Activated B cell treated with CpG ODN at 0.5 μM for 24 hours (primary cell): ENCODE measurements around the gene PRKN. TPM values are rescaled to one million over a fixed set of nuclear protein-coding genes. Genes with fewer than 3 reads are reported as not detected.

Experiments
- ATAC-seq: fragments of 200-7000 bp; cut with Tn5 transposase; one replicate; pipeline ENCODE4 v1.10.0; 2021; ENCODE audit warnings: low read depth, mild to moderate bottlenecking, moderate library complexity
- CTCF ChIA-PET: fragments of 350-600 bp; sonication (Branson Sonifier 250); formaldehyde crosslinking; loops from one replicate; lab custom pipeline; 2021; ENCODE audit warnings: antibody characterized with exemption; lab: Charles Lee
- POLR2A ChIA-PET: fragments of 350-600 bp; sonication (Branson Sonifier 250); formaldehyde crosslinking; loops from one replicate; lab custom pipeline; 2021; ENCODE audit warnings: antibody characterized with exemption; lab: Charles Lee
- DNase-seq: peaks from one replicate; pipeline ENCODE4 v3.0.0; 2022
- H3K27ac Mint-ChIP-seq: one replicate; pipeline ENCODE4 v1.8.0; 2020; ENCODE audit warnings: mixed read lengths
- H3K27me3 Mint-ChIP-seq: one replicate; pipeline ENCODE4 v1.8.0; 2021; ENCODE audit warnings: mixed read lengths
- H3K36me3 Mint-ChIP-seq: one replicate; pipeline ENCODE4 v1.8.0; 2021; ENCODE audit warnings: low read depth, mixed read lengths
- H3K4me1 Mint-ChIP-seq: one replicate; pipeline ENCODE4 v1.8.0; 2021; ENCODE audit warnings: mixed read lengths
- H3K4me3 Mint-ChIP-seq: one replicate; pipeline ENCODE4 v1.8.0; 2020; ENCODE audit warnings: mild to moderate bottlenecking, mixed read lengths
- H3K9me3 Mint-ChIP-seq: one replicate; pipeline ENCODE4 v1.8.0; 2020; ENCODE audit warnings: mixed read lengths
- intact Hi-C: fragments of 100-400 bp; cut with micrococcal nuclease; formaldehyde crosslinking; loops from one replicate; pipeline ENCODE4 v1.15.1; 2024
- total RNA-seq: library from RNA; stranded (reverse); gene quantifications from 2 replicates; pipeline ENCODE4 v1.2.3, GENCODE V29; 2022
- TF ChIP-seq, protein P1 (sequence below): fragments of 200-600 bp; IDR thresholded peaks from one replicate; pipeline ENCODE4 v1.8.0; 2022; ENCODE audit warnings: antibody characterized with exemption, mild to moderate bottlenecking

PRKN gene
- total RNA-seq, 1 donor from 2014 or later = 2.3 TPM

- TF ChIP-seq, protein P1, sequence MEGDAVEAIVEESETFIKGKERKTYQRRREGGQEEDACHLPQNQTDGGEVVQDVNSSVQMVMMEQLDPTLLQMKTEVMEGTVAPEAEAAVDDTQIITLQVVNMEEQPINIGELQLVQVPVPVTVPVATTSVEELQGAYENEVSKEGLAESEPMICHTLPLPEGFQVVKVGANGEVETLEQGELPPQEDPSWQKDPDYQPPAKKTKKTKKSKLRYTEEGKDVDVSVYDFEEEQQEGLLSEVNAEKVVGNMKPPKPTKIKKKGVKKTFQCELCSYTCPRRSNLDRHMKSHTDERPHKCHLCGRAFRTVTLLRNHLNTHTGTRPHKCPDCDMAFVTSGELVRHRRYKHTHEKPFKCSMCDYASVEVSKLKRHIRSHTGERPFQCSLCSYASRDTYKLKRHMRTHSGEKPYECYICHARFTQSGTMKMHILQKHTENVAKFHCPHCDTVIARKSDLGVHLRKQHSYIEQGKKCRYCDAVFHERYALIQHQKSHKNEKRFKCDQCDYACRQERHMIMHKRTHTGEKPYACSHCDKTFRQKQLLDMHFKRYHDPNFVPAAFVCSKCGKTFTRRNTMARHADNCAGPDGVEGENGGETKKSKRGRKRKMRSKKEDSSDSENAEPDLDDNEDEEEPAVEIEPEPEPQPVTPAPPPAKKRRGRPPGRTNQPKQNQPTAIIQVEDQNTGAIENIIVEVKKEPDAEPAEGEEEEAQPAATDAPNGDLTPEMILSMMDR = no peak
- Mint-ChIP-seq H3K9me3 (peaks cover 5% of the 10 kb centered on the region), H3K4me3 (no peak overlapping the region), H3K36me3 (no peaks in the 10 kb centered on the region), H3K27me3 (no peaks in the 10 kb centered on the region), H3K4me1 (no peaks in the 10 kb centered on the region), H3K27ac (no peak overlapping the region)
- intact Hi-C loops = no loop called here
- POLR2A ChIA-PET = no interaction called here
- ATAC-seq = no peak
- DNase-seq = no peak
- CTCF ChIA-PET = no interaction called here
These were observed 642.0 kb downstream of the PRKN start for GRCh38 chr6:162085561-162085960.

GRCh38 chr6:162082520-162082919, 645.0 kb downstream of the PRKN start:
- ChIA-PET POLR2A (no interaction called here), CTCF (no interaction called here)
- no peak overlapping the region for H3K27ac Mint-ChIP-seq
- H3K4me1 Mint-ChIP-seq = no peaks in the 10 kb centered on the region
- H3K27me3 Mint-ChIP-seq = no peaks in the 10 kb centered on the region
- no peaks in the 10 kb centered on the region for H3K36me3 Mint-ChIP-seq
- TF ChIP-seq, protein P1 = no peak
- DNase-seq = no peak
- intact Hi-C loops = no loop called here
- H3K4me3 Mint-ChIP-seq = no peak overlapping the region
- peaks cover 2% of the 10 kb centered on the region for H3K9me3 Mint-ChIP-seq
- ATAC-seq = no peak

DNA sequence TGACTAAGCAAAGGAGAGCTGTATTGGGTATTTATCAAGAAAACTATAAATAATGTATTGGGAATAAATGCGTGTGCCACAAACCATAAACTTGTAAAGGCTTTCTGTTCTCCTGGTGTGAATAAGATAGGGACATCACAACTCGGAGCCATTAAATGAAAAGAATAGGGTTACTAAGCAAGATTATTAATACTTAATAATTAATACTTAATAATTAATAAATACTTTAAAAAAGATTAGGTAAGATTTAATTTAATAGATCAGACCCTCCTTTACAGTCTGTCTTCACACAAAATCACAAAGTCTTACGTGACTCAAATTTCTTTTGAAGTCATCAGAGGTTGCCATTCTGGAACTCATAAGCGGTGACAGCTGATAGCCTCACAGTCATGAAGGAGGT, 648.9 kb downstream of the PRKN start:
- POLR2A ChIA-PET = no interaction called here
- Mint-ChIP-seq H3K9me3 (peaks cover 5% of the 10 kb centered on the region), H3K4me1 (no peaks in the 10 kb centered on the region), H3K36me3 (no peaks in the 10 kb centered on the region), H3K27ac (no peak overlapping the region), H3K27me3 (no peaks in the 10 kb centered on the region), H3K4me3 (no peak overlapping the region)
- CTCF ChIA-PET = no interaction called here
- TF ChIP-seq, protein P1 = no peak
- no peak for ATAC-seq
- no peak for DNase-seq
- intact Hi-C loops = no loop called here

DNA sequence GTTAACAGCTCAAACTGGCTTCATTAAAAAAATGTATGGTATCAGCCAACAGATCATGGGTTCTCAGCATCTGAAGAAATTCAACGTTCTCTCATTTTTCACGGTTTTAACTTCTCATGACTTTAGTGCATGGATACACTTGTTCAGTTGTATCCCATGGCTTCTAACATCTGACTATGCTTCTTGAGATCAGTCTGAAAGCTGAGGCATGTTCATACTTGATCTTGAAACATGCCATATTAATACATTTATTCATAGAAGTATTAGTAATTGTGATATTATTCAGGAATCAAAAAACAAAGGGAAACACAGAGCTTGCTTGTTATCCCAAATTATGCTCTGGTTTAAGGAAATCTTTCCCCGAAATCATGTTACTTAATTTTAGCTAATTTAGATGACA, 649.4 kb downstream of the PRKN start:
- intact Hi-C loops = no loop called here
- DNase-seq = no peak
- ATAC-seq = no peak
- no peaks in the 10 kb centered on the region for H3K36me3 Mint-ChIP-seq
- no peaks in the 10 kb centered on the region for H3K4me1 Mint-ChIP-seq
- TF ChIP-seq, protein P1 = no peak
- H3K27me3 Mint-ChIP-seq = no peaks in the 10 kb centered on the region
- no peak overlapping the region for H3K27ac Mint-ChIP-seq
- no peak overlapping the region for H3K4me3 Mint-ChIP-seq
- ChIA-PET CTCF (no interaction called here), POLR2A (no interaction called here)
- peaks cover 5% of the 10 kb centered on the region for H3K9me3 Mint-ChIP-seq

DNA sequence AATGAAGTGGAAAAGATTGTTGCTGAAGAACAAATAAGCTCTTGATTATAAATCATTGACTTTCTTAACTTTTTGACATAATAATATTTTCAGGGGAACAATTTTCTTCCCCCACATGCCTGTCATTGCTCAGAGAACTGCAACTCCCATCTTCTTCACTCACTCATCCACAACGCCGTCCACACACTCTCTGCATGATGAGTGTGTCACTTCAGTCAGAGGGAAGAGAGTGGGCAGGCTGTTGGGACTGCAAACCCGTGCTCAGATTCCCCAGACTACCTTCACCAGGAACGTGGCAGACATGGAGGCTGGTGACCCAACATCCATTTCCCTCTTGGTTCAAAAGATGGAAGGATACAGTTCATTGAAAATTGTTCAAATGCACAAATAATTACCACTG, 650.8 kb downstream of the PRKN start:
- POLR2A ChIA-PET = no interaction called here

More for the DNA sequence above, 650.8 kb downstream of the PRKN start:
- Mint-ChIP-seq H3K27ac (no peak overlapping the region), H3K4me1 (no peaks in the 10 kb centered on the region), H3K9me3 (peaks cover 15% of the 10 kb centered on the region), H3K36me3 (no peaks in the 10 kb centered on the region), H3K27me3 (no peaks in the 10 kb centered on the region), H3K4me3 (no peak overlapping the region)
- CTCF ChIA-PET = no interaction called here
- TF ChIP-seq, protein P1 = no peak
- DNase-seq = no peak
- intact Hi-C loops = no loop called here
- no peak for ATAC-seq
